Fibroblast of the aortic adventitia (primary cell): ENCODE data around the gene COL6A1. TPM values are rescaled to one million over a fixed set of nuclear protein-coding genes. Genes with fewer than 3 reads are reported as not detected.

Experiments
- DNase-seq: peaks from one replicate; pipeline ENCODE4 v3.0.0-alpha.2; 2010; ENCODE audit warnings: low read depth
- H3K4me3 ChIP-seq: 2 replicates; pipeline ENCODE4 v1.5.1; 2011; ENCODE audit warnings: low read depth, mild to moderate bottlenecking, control low read depth, low read length, moderate library complexity
- total RNA-seq: library from RNA; depleted of rRNA; stranded (reverse); fragments of >200 nt; gene quantifications from 2 replicates; pipeline ENCODE4 v1.2.3, GENCODE V29; 2012; ENCODE audit warnings: low replicate concordance
- TF ChIP-seq, protein P1 (sequence below): IDR thresholded peaks from 2 replicates; pipeline ENCODE4 v1.5.1; 2011; ENCODE audit warnings: mild to moderate bottlenecking, low read length, control low read depth, inconsistent platforms; ENCODE audit not compliant: insufficient read depth

Gene COL6A1
- total RNA-seq, 1 donor = 1,082 TPM

DNA sequence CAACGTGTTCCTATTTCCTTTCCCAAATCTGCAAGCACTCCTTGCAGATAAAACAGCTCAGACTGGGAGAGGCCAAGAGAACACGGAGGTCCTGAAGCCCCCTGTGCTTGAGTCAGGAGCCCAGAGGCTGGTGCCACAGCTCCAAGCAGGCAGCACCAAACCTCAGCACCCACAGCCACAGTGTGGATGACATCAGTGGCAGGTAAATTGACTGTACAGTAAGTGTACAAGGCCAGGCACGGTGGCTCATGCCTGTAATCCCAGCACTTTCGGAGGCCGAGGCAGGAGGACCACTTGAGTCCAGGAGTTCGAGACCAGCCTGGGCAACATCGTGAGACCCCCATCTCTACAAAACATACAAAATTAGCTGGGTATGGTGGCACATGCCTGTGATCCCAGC, 1.9 kb upstream of the COL6A1 start:
- no peak for DNase-seq
- H3K4me3 ChIP-seq = no peak overlapping the region
- TF ChIP-seq, protein P1, sequence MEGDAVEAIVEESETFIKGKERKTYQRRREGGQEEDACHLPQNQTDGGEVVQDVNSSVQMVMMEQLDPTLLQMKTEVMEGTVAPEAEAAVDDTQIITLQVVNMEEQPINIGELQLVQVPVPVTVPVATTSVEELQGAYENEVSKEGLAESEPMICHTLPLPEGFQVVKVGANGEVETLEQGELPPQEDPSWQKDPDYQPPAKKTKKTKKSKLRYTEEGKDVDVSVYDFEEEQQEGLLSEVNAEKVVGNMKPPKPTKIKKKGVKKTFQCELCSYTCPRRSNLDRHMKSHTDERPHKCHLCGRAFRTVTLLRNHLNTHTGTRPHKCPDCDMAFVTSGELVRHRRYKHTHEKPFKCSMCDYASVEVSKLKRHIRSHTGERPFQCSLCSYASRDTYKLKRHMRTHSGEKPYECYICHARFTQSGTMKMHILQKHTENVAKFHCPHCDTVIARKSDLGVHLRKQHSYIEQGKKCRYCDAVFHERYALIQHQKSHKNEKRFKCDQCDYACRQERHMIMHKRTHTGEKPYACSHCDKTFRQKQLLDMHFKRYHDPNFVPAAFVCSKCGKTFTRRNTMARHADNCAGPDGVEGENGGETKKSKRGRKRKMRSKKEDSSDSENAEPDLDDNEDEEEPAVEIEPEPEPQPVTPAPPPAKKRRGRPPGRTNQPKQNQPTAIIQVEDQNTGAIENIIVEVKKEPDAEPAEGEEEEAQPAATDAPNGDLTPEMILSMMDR = no peak

DNA sequence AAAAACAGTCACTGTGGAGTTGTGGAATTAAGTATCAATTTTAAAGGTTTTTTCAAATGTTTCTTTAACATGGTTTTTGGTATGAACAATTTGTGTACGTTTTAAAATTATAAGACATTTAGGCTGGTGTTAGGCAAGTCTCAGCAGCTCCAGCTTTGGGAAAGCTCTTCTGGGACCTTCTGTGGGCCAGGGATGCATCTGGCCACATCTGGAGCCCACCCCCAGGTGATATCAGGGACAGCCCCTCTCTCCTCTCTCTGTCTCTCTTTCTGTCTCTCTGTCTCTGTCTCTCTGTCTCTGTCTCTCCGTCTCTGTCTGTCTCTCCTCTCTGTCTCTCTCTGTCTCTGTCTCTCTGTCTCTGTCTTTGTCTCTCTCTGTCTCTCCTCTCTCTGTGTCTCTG, 1.3 kb upstream of the COL6A1 start:
- H3K4me3 ChIP-seq = no peak overlapping the region
- TF ChIP-seq, protein P1 = no peak
- no peak for DNase-seq

DNA sequence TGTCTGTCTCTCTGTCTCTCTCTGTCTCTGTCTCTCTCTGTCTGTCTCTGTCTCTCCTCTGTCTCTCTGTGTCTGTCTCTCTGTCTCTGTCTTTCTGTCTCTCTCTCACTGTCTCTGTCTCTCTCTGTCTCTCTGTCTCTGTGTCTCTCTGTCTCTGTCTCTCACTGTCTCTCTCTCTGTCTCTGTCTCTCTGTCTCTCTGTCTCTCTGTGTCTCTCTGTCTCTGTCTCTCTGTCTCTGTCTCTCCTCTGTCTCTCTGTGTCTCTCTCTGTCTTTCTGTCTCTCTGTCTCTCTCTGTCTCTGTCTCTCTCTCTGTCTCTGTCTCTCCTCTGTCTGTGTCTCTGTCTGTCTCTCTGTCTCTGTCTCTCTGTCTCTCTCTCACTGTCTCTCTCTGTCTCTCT, 873 bp upstream of the COL6A1 start:
- TF ChIP-seq, protein P1 = no peak
- peak overlapping the region; percentile 60 for H3K4me3 ChIP-seq
- no peak for DNase-seq

- TF ChIP-seq, protein P1 = no peak
- DNase-seq = no peak
- peak overlapping the region; percentile 95 for H3K4me3 ChIP-seq
Observed at GRCh38 chr21:45982092-45982757, 655 bp downstream of the COL6A1 start.

GRCh38 chr21:45982758-45983648, 1.4 kb downstream of the COL6A1 start:
- no peak for DNase-seq

GRCh38 chr21:45983649-45983965, 2.0 kb downstream of the COL6A1 start:
- DNase-seq = no peak
- H3K4me3 ChIP-seq = peak overlapping the region; percentile 95
- TF ChIP-seq, protein P1 = no peak

More at GRCh38 chr21:45982758-45983648, 1.4 kb downstream of the COL6A1 start:
- H3K4me3 ChIP-seq = peak overlapping the region; percentile 95
- TF ChIP-seq, protein P1 = no peak
